Transverse colon (tissue), 4 donors: ENCODE results near the gene TRPM6. TPM values are rescaled to one million over a fixed set of nuclear protein-coding genes. Genes with fewer than 3 reads are reported as not detected.

Experiments
- DNase-seq: peaks from one replicate; pipeline ENCODE4 v3.0.0-alpha.2; 2019
- H3K27ac ChIP-seq, 4 donors: fragments of 200-600 bp; sonication (generic); 2 replicates each; pipeline ENCODE4 v1.5.1; 2016 to 2018; ENCODE audit warnings: inconsistent platforms in 4 of 4
- H3K27me3 ChIP-seq: fragments of 200-600 bp; sonication (generic); 2 replicates; pipeline ENCODE4 v1.5.1; 2017; ENCODE audit warnings: inconsistent platforms
- H3K36me3 ChIP-seq, 4 donors: fragments of 200-600 bp; sonication (generic); 2 replicates each; pipeline ENCODE4 v1.5.1; 2017 to 2019; ENCODE audit warnings: inconsistent platforms in 4 of 4
- H3K4me1 ChIP-seq, 4 donors: fragments of 200-600 bp; sonication (generic); 2 replicates each; pipeline ENCODE4 v1.5.1; 2017 to 2020; ENCODE audit warnings: inconsistent platforms in 4 of 4
- H3K4me3 ChIP-seq, 4 donors: fragments of 200-600 bp; sonication (generic); 1 replicate in 1 of 4; 2 replicates in 3 of 4; pipeline versions ENCODE4 v1.5.1 to v1.6.1; 2017 to 2019; ENCODE audit warnings: inconsistent platforms in 4 of 4
- H3K9me3 ChIP-seq, 2 donors: fragments of 200-600 bp; sonication (generic); 2 replicates each; pipeline ENCODE4 v1.5.1; 2017 to 2019; ENCODE audit warnings: inconsistent platforms in 2 of 2
- EP300 ChIP-seq: sonication (generic); formaldehyde crosslinking; IDR thresholded peaks from one replicate; pipeline ENCODE4 v1.6.1; 2017; ENCODE audit warnings: antibody characterized with exemption, low read depth
- POLR2A ChIP-seq: fragments of 450-650 bp; IDR thresholded peaks from one replicate; pipeline ENCODE4 v1.6.1; 2016; ENCODE audit warnings: antibody characterized with exemption, mild to moderate bottlenecking, moderate library complexity
- POLR2AphosphoS5 ChIP-seq, 3 donors: sonication (generic); formaldehyde crosslinking; IDR thresholded peaks; one replicate each; pipeline ENCODE4 v1.6.1; 2016; ENCODE audit warnings: antibody characterized with exemption in 3 of 3
- WGBS, 2 donors: methylation state at CpG; one replicate each; pipeline ENCODE4 v1.1.5; 2018; ENCODE audit warnings: low coverage in 1 of 2; 5-methylcytosine and 5-hydroxymethylcytosine counted together
- in situ Hi-C, 4 donors: fragments of 200-750 bp; cut with MboI; loops; one replicate each; pipeline versions ENCODE4 v1.15.0 to v1.15.1; 2017; ENCODE audit warnings: low sequenced_read_pairs in 3 of 4, low pct_ligation_motif_present in 1 of 4, low pct_unique_long_range_greater_than_20kb in 1 of 4
- intact Hi-C: fragments of 100-400 bp; cut with DNase I; formaldehyde crosslinking; loops from one replicate; pipeline ENCODE4 v1.15.1; 2023; ENCODE audit warnings: low total_unique reads
- total RNA-seq, 4 donors: library from RNA; depleted of rRNA; stranded (reverse); fragments of >200 nt; gene quantifications; one replicate each; pipeline ENCODE4 v1.1.0, GENCODE V29; 2016
- TF ChIP-seq, protein P1 (sequence below), 5 experiments: fragments of 200-600 bp in 3 of 5; fragments of 450-650 bp in 2 of 5; sonication (generic) in 3 of 5; IDR thresholded peaks; 1 replicate in 2 of 5; 2 replicates in 3 of 5; pipeline ENCODE4 v1.5.1; 2016 to 2017; ENCODE audit warnings: antibody characterized with exemption in 5 of 5, inconsistent platforms in 3 of 5, mild to moderate bottlenecking in 2 of 5, moderate library complexity in 1 of 5

The TRPM6 gene
- total RNA-seq, 4 donors from 2014 or later = 21.5 to 122 (median 51.6) TPM

DNA sequence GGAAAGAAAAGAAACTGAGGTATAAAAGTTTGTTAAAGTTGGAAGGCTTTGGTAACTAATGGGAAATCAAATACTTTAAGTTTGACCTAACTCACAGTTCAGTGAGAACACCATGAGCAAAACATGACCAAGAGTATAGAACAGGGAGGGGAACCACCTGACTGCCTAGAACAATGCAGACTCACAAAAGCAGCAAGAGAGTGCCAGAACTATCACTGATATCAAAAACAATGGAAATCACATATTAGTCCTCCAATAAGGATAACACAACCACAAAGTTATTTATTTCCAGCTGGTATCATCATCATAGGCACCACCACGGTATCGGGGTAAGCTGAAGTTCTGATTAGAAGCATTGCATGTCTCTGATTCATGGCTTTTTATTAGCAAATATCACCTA lies 77.5 kb downstream of the TRPM6 start:
- in situ Hi-C loops = no loop called here
- no peaks in the 10 kb centered on the region for H3K36me3 ChIP-seq
- peaks cover 0 to 2% (median 0%) of the 10 kb centered on the region in 4 donors for H3K4me1 ChIP-seq
- H3K9me3 ChIP-seq = no peaks in the 10 kb centered on the region
- H3K4me3 ChIP-seq = no peak overlapping the region
- 84 to 94% methylated on average over 2 of the region's 2 CpGs for WGBS, 2 donors
- no peak overlapping the region for H3K27ac ChIP-seq
- H3K27me3 ChIP-seq = no peaks in the 10 kb centered on the region
- TF ChIP-seq EP300 = no peak
- no peak for DNase-seq
- intact Hi-C loops = no loop called here

DNA sequence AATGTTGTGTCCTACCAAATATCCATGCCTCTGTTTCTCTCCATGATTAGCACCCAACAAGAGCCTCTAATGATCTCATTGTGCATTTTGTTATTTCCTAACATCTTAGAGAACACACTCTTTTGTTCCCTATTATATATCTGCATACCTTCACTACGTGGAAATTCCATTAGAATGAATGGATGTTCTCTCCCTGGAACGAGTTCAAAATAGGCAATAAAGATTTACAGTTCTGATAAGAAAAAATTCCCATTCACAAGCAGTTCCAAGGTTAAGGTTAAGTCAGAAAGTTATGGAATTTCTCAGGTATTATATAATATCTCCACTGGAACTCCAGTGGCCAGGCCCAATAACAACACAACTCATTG lies 83.7 kb downstream of the TRPM6 start:
- Histone ChIP-seq H3K27ac (peak overlapping the region; percentile 24 to 48 (median 31)), H3K36me3 (no peaks in the 10 kb centered on the region), H3K9me3 (no peaks in the 10 kb centered on the region), H3K27me3 (no peaks in the 10 kb centered on the region), H3K4me3 (no peak overlapping the region), H3K4me1 (peaks cover 0 to 25% (median 7%) of the 10 kb centered on the region in 4 donors)
- 14 to 24% methylated on average over 2 of the region's 2 CpGs for WGBS, 2 donors
- TF ChIP-seq POLR2AphosphoS5 (IDR thresholded peaks at IDR 0.05) = peak in 1 of 3 donors; percentile 23
- TF ChIP-seq, protein P1, sequence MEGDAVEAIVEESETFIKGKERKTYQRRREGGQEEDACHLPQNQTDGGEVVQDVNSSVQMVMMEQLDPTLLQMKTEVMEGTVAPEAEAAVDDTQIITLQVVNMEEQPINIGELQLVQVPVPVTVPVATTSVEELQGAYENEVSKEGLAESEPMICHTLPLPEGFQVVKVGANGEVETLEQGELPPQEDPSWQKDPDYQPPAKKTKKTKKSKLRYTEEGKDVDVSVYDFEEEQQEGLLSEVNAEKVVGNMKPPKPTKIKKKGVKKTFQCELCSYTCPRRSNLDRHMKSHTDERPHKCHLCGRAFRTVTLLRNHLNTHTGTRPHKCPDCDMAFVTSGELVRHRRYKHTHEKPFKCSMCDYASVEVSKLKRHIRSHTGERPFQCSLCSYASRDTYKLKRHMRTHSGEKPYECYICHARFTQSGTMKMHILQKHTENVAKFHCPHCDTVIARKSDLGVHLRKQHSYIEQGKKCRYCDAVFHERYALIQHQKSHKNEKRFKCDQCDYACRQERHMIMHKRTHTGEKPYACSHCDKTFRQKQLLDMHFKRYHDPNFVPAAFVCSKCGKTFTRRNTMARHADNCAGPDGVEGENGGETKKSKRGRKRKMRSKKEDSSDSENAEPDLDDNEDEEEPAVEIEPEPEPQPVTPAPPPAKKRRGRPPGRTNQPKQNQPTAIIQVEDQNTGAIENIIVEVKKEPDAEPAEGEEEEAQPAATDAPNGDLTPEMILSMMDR (IDR thresholded peaks at IDR 0.05) = no peak
- intact Hi-C loops (no loop called here), in situ Hi-C loops (no loop called here)
- DNase-seq = no peak

DNA sequence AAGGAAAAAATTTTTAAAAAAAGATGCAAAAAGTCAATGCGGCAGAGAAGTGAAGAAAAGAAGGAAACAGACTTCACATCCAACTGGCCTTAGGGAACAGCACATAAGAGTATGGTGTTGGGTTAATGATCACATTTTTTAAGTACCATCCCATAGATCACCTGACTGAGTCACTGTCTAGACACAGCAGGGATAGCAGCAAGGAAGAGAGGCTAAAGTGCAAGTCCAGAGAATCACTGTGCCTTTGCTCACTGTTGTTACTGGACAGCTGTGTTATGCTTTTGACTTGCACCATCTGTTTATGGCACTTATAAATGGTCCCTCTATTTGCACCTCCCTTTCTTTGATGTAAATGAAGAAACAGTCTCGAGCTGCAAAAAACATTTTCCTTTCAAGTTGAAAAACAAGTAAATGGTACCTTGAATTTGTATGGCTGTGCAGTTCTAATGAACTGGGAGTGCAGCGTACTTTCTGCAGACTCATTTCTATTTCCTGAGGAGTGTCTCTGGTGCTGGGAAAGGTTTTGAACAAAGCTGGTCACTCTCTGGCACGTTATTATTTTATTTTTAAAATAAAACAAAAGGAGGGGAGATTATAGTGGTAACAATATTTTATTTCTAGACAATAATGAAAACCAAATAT lies 84.2 kb downstream of the TRPM6 start:
- Histone ChIP-seq H3K4me1 (peaks cover 0 to 25% (median 7%) of the 10 kb centered on the region in 4 donors), H3K27ac (peak overlapping the region in 3 of 4 donors; percentile 14 to 48 (median 33)), H3K27me3 (no peaks in the 10 kb centered on the region), H3K36me3 (no peaks in the 10 kb centered on the region), H3K9me3 (no peaks in the 10 kb centered on the region), H3K4me3 (no peak overlapping the region)
- WGBS, 2 donors = 44 to 45% methylated on average over 4 of the region's 4 CpGs
- in situ Hi-C loops (no loop called here), intact Hi-C loops (no loop called here)
- DNase-seq = no peak
- no peak for TF ChIP-seq POLR2A
- peak in 2 of 3 donors; percentile 51 to 64 for TF ChIP-seq POLR2AphosphoS5 (IDR thresholded peaks at IDR 0.05)

DNA sequence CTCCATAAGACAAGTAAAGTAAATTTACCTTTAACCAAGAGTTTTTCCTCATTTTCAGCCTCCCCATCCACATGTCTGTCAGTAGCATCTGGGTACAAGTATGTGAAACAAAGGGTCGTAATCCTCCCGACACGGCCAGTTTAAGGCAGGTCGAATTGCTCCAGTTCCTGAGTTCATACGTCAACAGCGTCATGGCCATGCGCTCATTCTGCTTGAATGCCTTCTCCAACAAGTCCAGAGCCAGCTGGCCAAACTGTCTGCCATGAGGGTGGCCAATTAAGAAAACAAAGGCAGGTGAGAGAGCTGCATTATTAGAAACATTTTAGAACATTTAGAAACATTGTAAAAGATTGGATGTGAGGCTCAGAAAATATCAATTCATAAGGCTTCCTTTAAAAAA lies 87.5 kb downstream of the TRPM6 start:
- in situ Hi-C loops = no loop called here
- TF ChIP-seq POLR2AphosphoS5 (IDR thresholded peaks at IDR 0.05) (no peak), POLR2A (no peak), EP300 (no peak)
- TF ChIP-seq, protein P1 (IDR thresholded peaks at IDR 0.05) = no peak
- 84% methylated on average over 7 of the region's 7 CpGs; no CpG with 5 or more reads in 1 of the 2 donors for WGBS, 2 donors
- no peaks in the 10 kb centered on the region for H3K9me3 ChIP-seq
- H3K4me3 ChIP-seq = no peak overlapping the region
- no peak for DNase-seq
- H3K4me1 ChIP-seq = peaks cover 0 to 23% (median 7%) of the 10 kb centered on the region in 4 donors
- intact Hi-C loops = no loop called here
- H3K27me3 ChIP-seq = no peaks in the 10 kb centered on the region
- H3K27ac ChIP-seq = no peak overlapping the region
- no peaks in the 10 kb centered on the region for H3K36me3 ChIP-seq

DNA sequence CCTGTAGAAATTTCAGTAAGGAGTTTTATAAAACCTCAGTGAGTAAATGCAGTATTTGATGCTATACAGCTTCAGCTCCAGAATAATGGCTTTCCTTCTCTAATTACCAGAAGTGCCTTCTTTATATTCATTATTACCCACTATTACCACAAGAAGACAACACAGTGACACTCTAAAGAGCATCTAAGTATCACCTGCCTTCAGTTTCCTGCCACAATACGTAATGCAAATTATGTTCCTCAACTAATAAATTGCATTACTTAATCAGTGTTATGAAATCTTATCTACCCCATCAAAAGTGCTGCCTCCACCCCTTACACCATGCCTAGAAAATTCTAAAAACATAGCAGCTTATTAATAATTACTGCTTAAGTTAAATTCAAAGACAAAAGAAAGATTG lies 91.9 kb downstream of the TRPM6 start:
- Histone ChIP-seq H3K36me3 (no peaks in the 10 kb centered on the region), H3K9me3 (no peaks in the 10 kb centered on the region), H3K27me3 (no peaks in the 10 kb centered on the region), H3K4me3 (no peak overlapping the region), H3K4me1 (no peaks in the 10 kb centered on the region), H3K27ac (no peak overlapping the region)
- DNase-seq = no peak
- intact Hi-C loops (no loop called here), in situ Hi-C loops (no loop called here)
- TF ChIP-seq, protein P1 (IDR thresholded peaks at IDR 0.05) = no peak
- TF ChIP-seq EP300 (no peak), POLR2AphosphoS5 (IDR thresholded peaks at IDR 0.05) (no peak), POLR2A (no peak)
- 38 to 43% methylated on average over 1 of the region's 1 CpG for WGBS, 2 donors
